Tibial nerve (tissue), 4 donors: ENCODE data around the gene ETV3L. TPM values are rescaled to one million over a fixed set of nuclear protein-coding genes. Genes with fewer than 3 reads are reported as not detected.

Experiments used
- DNase-seq, 2 donors: peaks; one replicate each; pipeline ENCODE4 v3.0.0-alpha.2; 2019; ENCODE audit warnings: low spot score in 2 of 2
- H3K27ac ChIP-seq, 4 donors: fragments of 200-600 bp; sonication (generic) in 3 of 4; one replicate each; pipeline ENCODE4 v1.5.1; 2017 to 2019; ENCODE audit warnings: mild to moderate bottlenecking in 1 of 4
- H3K27me3 ChIP-seq, 2 donors: fragments of 200-600 bp; sonication (generic) in 1 of 2; one replicate each; pipeline versions ENCODE4 v1.5.1 to v1.6.0; 2017 to 2019
- H3K36me3 ChIP-seq, 3 donors: fragments of 200-600 bp; sonication (generic); one replicate each; pipeline ENCODE4 v1.5.1; 2018 to 2019
- H3K4me1 ChIP-seq, 4 donors: fragments of 200-600 bp; sonication (generic) in 3 of 4; one replicate each; pipeline ENCODE4 v1.5.1; 2017 to 2019
- H3K4me3 ChIP-seq, 4 donors: fragments of 200-600 bp; sonication (generic) in 3 of 4; one replicate each; pipeline ENCODE4 v1.5.1; 2017 to 2019; ENCODE audit warnings: mild to moderate bottlenecking in 1 of 4, moderate library complexity in 1 of 4
- H3K9me3 ChIP-seq, 4 donors: fragments of 200-600 bp; sonication (generic) in 3 of 4; one replicate each; pipeline ENCODE4 v1.5.1; 2017 to 2019
- EP300 ChIP-seq, 2 donors: sonication (generic); formaldehyde crosslinking; IDR thresholded peaks; one replicate each; pipeline ENCODE4 v1.6.1; 2017; ENCODE audit warnings: antibody characterized with exemption in 2 of 2, mild to moderate bottlenecking in 1 of 2
- POLR2A ChIP-seq, 2 donors: fragments of 450-650 bp; IDR thresholded peaks; one replicate each; pipeline ENCODE4 v1.6.1; 2017; ENCODE audit warnings: antibody characterized with exemption in 2 of 2, mild to moderate bottlenecking in 2 of 2, moderate library complexity in 2 of 2
- WGBS, 2 donors: methylation state at CpG; one replicate each; pipeline ENCODE4 v1.1.5; 2018; 5-methylcytosine and 5-hydroxymethylcytosine counted together
- total RNA-seq, 4 donors: library from RNA; depleted of rRNA; stranded (reverse); fragments of >200 nt; gene quantifications; one replicate each; pipeline ENCODE4 v1.1.0, GENCODE V29; 2016
- TF ChIP-seq, protein P1 (sequence below), 5 experiments: fragments of 200-600 bp in 3 of 5; fragments of 450-650 bp in 2 of 5; sonication (generic) in 3 of 5; IDR thresholded peaks; one replicate each; pipeline ENCODE4 v1.5.1; 2016 to 2019; ENCODE audit warnings: antibody characterized with exemption in 5 of 5, mild to moderate bottlenecking in 3 of 5, moderate library complexity in 2 of 5

The ETV3L gene
- total RNA-seq, 4 donors from 2014 or later, result not detected

DNA sequence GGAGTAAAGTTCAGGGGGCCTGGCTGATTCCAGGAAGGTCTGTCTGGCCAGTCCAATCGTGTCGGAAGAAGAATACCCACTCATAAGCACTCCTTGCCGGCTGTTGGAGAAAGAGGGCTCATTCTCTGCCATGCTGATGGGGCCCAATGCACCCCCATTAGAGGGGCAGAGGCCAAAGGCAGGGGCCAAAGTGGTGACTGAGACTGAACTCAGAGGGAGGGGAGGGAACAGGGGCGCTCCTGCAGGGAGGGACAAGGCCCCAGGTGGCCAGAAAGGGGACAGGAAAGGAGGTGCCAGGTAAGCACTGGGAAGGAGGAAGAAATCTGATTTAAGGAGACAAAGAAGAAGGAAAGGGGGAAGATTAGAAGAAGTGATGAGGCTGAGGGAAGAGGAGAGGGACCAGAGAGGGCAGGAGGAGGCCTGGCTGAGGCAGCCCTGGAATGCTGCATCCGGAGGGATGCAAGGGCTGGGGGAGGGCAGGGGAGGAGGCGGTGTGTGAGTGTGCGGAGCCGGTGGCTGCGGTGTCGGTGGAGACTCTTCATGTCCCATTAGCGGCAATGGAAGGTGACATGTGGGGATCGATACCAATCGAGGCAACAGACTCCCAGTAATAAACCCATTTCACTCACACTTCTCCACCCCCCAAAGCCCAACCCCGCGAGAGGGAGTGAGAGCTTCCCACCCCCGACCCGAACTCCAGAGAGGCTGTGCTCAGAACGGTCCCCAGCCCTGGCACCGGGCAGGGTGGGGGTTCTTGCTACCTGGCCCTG lies 12.0 kb upstream of the ETV3L start:
- peaks cover 0 to 50% of the 10 kb centered on the region in 2 donors for H3K27me3 ChIP-seq
- H3K27ac ChIP-seq, result no peak overlapping the region
- WGBS, 2 donors, result 46 to 47% methylated on average over 17 to 19 of the region's 19 CpGs
- H3K36me3 ChIP-seq, result no peaks in the 10 kb centered on the region
- no peaks in the 10 kb centered on the region for H3K9me3 ChIP-seq
- TF ChIP-seq EP300 (IDR thresholded peaks at IDR 0.05) (no peak), POLR2A (IDR thresholded peaks at IDR 0.05) (no peak)
- TF ChIP-seq, protein P1, sequence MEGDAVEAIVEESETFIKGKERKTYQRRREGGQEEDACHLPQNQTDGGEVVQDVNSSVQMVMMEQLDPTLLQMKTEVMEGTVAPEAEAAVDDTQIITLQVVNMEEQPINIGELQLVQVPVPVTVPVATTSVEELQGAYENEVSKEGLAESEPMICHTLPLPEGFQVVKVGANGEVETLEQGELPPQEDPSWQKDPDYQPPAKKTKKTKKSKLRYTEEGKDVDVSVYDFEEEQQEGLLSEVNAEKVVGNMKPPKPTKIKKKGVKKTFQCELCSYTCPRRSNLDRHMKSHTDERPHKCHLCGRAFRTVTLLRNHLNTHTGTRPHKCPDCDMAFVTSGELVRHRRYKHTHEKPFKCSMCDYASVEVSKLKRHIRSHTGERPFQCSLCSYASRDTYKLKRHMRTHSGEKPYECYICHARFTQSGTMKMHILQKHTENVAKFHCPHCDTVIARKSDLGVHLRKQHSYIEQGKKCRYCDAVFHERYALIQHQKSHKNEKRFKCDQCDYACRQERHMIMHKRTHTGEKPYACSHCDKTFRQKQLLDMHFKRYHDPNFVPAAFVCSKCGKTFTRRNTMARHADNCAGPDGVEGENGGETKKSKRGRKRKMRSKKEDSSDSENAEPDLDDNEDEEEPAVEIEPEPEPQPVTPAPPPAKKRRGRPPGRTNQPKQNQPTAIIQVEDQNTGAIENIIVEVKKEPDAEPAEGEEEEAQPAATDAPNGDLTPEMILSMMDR (IDR thresholded peaks at IDR 0.05), result no peak
- no peak for DNase-seq
- no peaks in the 10 kb centered on the region for H3K4me1 ChIP-seq
- H3K4me3 ChIP-seq, result no peak overlapping the region

DNA sequence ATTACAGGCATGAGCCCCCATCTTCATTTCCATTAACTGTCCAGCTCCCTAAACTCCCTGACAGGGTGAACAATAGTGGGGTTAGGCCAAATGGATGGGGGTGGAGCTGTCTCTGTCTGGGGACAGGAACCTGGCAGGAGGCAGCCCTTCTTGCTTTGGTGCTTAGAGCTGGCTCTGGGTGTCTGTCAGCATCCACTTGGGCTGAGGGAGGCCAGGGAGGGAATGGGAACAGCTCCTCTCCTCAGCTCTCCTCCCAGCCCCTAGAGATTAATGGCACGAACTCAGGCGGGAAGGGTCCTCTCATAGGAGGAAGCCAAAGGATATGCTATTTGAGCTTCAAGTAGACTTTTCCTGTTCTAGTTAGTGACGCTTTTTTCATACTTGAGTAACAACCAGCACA lies 11.1 kb upstream of the ETV3L start:
- Histone ChIP-seq H3K4me1 (no peaks in the 10 kb centered on the region), H3K4me3 (no peak overlapping the region), H3K27ac (no peak overlapping the region), H3K36me3 (no peaks in the 10 kb centered on the region), H3K9me3 (no peaks in the 10 kb centered on the region), H3K27me3 (peaks cover 0 to 50% of the 10 kb centered on the region in 2 donors)
- 83 to 85% methylated on average over 3 of the region's 3 CpGs for WGBS, 2 donors
- TF ChIP-seq, protein P1 (IDR thresholded peaks at IDR 0.05), result no peak
- TF ChIP-seq EP300 (IDR thresholded peaks at IDR 0.05), result no peak
- TF ChIP-seq POLR2A (IDR thresholded peaks at IDR 0.05), result no peak
- no peak for DNase-seq

DNA sequence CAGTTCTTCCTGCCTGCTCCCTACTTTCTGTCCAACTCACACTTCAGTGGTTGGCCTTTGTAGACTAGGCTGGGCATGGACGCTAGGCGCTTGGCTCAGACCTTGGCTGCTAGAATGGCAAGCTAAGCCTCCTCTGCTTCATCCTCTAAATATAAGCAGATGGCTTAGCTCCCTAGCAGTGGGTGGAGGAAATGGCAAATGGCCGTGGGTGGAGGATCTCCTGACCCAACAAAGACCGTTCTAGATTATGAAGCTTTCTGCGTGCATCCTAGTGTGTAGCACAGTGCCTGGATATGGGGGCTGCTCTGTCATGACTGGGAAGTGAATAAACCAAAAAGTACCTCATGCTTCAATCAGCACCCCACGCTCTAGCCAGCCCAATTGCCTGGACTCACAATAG lies 10.4 kb upstream of the ETV3L start:
- WGBS, 2 donors, result 67 to 68% methylated on average over 6 of the region's 6 CpGs
- Histone ChIP-seq H3K4me3 (no peak overlapping the region), H3K27ac (no peak overlapping the region), H3K9me3 (no peaks in the 10 kb centered on the region), H3K27me3 (peaks cover 0 to 50% of the 10 kb centered on the region in 2 donors), H3K4me1 (no peaks in the 10 kb centered on the region), H3K36me3 (no peaks in the 10 kb centered on the region)
- no peak for DNase-seq
- TF ChIP-seq POLR2A (IDR thresholded peaks at IDR 0.05) (no peak), EP300 (IDR thresholded peaks at IDR 0.05) (no peak)
- TF ChIP-seq, protein P1 (IDR thresholded peaks at IDR 0.05), result no peak

DNA sequence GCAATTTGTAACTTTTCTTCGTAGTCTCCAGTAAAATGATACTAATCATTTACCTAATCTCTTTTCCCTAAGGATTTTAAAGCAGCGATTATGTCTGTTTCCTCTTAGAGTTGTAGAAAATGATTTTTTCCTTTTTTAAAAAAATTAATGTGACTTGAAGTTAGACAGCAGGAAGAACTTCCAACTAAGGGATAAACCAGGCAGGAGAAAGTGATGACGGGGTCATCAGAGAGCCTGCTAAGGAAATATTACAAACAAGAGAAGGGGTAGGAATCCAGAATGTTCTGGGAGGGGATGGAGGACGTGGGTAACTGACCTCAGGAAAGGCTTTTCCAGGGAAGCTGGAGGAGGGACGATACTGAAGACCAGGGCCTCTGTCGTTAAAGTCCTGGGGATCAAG lies 8.8 kb upstream of the ETV3L start:
- H3K4me1 ChIP-seq, result no peaks in the 10 kb centered on the region
- H3K4me3 ChIP-seq, result no peak overlapping the region
- DNase-seq, result no peak
- WGBS, 2 donors, result 58 to 66% methylated on average over 6 of the region's 6 CpGs
- TF ChIP-seq, protein P1 (IDR thresholded peaks at IDR 0.05), result no peak
- TF ChIP-seq POLR2A (IDR thresholded peaks at IDR 0.05) (no peak), EP300 (IDR thresholded peaks at IDR 0.05) (no peak)
- no peak overlapping the region for H3K27ac ChIP-seq
- H3K27me3 ChIP-seq, result peaks cover 0 to 50% of the 10 kb centered on the region in 2 donors
- H3K9me3 ChIP-seq, result no peaks in the 10 kb centered on the region
- no peaks in the 10 kb centered on the region for H3K36me3 ChIP-seq

DNA sequence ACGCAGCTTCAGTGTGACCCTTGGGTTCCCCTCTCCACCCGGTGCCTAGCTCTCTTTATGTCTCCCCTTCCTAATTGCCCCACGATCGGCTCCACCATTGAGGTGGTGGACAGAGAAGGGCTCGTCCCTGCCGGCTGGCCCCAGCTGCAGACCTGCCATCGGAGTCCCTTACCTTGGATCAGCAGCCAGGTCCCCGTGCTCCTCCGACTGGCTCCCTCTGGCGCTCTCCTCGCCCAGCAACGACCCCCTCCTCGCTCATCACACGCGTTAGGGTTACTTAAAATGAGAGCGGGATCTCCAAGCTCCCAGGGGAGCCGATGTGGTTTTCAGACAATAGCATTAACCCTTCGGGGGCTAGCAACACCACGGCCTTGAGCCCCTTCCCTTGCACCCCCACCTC lies 8.1 kb upstream of the ETV3L start:
- no peak for DNase-seq
- H3K9me3 ChIP-seq, result no peaks in the 10 kb centered on the region
- H3K27ac ChIP-seq, result no peak overlapping the region
- H3K36me3 ChIP-seq, result no peaks in the 10 kb centered on the region
- peaks cover 0 to 45% of the 10 kb centered on the region in 2 donors for H3K27me3 ChIP-seq
- H3K4me1 ChIP-seq, result no peaks in the 10 kb centered on the region
- WGBS, 2 donors, result 26 to 35% methylated on average over 16 to 19 of the region's 19 CpGs
- TF ChIP-seq EP300 (IDR thresholded peaks at IDR 0.05) (no peak), POLR2A (IDR thresholded peaks at IDR 0.05) (no peak)
- TF ChIP-seq, protein P1 (IDR thresholded peaks at IDR 0.05), result no peak
- no peak overlapping the region for H3K4me3 ChIP-seq
